Activated CD4-positive, alpha-beta T cell treated with anti-CD3 and anti-CD28 coated beads, Interleukin-2, Interleukin-4, amounts not matched to agents 100 ng/mL and 50 ng/mL, durations not matched to agents 16 hours and 8 hours (primary cell): Measurements from ENCODE around the gene MATCAP1.
A peak's percentile ranks its signal among the peaks of the same experiment; 100 is the strongest.

Experiments used
- DNase-seq: peaks from one replicate; pipeline ENCODE4 v3.0.0-alpha.2; 2020; ENCODE audit warnings: low spot score

MATCAP1 gene

DNA sequence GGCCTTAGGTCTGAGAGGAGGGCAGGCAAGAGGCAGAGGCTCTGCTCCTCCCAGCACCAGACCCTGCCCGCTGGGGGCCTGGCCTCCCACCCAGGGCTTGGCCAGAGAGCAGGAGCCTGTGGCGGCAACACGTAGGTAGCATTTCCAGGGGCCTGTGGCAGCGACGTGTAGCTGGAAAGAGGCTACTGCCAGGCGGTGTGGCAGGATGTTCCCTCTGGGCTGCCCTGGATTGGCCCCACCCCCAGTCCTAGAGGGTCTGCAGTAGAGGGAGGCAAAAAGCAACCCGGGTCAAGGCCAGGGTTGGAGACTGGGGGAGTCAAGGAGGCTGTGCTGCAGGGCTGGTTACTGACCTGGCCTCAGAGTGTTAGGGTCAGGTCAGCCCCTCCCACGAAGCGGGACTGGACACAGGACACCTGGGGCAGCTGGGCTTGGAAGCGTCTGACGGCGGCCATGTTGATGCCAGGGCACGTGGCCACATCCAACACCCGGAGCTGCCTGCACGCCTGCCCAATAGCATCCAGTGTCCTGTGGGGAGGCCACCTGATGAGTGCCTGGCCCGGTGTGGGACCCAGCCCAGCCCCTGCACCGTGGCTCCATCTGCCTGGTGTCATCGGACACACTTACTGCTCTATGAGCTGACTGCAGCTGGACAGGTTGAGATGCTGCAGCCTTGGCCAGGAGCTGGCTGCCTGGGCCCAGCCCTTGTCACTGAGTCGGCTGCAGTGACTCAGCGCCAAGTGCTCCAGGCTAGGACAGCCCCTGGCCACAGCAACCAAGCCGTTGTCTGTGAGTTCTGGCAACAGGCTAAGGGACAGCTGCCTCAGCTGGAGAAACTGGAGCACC, 23.7 kb upstream of the MATCAP1 start:
- DNase-seq: no peak

DNA sequence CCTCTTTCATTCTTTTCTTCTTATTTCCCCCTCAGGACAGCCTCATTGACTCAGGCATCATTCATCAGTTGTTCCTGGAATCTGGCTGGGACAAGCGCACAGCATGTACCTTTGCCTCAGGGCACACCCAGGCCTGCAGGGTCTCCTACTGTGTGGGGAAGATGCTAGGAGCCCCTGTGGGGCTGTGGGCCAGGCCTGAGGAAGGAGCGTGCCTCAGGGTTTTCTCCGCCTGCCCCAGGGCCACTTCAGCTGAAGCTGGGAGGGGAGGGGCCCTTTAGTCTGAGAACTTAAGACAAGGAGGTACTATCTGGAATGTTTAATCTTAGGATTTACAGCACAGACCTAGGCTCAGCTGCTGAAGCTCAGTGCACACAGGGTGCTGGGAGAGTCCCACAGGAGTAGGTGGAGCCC, 23.1 kb upstream of the MATCAP1 start:
- DNase-seq: no peak

DNA sequence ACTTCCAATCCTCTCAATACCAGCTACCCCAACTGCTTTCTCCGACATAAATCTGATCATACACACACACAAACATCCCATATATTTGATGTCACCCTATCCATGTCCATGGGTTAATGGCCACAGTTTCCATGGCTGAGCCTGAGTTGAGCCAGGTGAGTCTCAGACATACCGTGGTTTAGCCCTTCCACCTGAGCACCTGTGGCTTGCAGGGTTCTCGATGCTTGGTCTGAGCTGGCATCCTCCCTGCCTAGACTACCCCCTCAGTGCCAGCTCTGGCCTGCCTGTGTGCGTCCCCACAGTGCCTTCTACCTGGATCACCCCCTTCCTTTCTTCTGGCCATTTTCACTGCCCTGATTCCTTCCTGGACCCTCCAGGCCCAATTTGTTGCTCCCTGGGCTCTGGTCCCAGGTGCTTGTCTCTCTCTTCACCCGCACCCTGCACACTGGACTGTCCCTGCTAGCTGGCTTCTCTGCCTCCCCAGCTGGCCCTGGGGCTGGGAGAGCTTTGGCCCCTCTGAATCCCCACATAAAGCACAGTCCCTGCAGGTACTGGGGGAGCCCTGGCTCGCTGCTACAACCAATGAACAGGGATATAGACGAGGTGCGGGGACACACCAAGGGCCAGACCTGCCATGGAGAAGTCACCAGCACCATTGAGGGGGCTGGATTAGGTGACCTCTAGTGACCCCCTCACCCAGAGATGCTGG, 22.5 kb upstream of the MATCAP1 start:
- DNase-seq: no peak

DNA sequence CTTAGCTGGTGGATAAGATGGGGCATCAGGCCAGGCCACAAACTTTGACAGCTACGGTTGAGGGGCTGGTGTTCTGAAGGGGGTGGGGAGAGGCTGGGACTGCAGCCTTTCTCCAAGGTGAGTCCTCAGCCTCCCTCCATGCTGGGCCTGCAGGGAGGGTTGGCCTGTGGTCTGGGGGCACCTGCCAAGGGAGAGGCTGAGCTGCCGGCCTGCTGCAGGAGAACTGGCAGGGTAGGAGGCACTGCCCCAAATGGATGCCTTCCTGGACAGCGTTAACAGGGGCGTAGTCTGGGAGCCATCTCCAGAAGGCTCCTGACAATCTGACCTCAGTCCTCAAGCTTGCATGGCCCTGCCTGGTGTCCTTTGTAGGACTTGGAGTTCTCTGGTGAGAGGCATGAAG, 20.3 kb upstream of the MATCAP1 start:
- DNase-seq: no peak

DNA sequence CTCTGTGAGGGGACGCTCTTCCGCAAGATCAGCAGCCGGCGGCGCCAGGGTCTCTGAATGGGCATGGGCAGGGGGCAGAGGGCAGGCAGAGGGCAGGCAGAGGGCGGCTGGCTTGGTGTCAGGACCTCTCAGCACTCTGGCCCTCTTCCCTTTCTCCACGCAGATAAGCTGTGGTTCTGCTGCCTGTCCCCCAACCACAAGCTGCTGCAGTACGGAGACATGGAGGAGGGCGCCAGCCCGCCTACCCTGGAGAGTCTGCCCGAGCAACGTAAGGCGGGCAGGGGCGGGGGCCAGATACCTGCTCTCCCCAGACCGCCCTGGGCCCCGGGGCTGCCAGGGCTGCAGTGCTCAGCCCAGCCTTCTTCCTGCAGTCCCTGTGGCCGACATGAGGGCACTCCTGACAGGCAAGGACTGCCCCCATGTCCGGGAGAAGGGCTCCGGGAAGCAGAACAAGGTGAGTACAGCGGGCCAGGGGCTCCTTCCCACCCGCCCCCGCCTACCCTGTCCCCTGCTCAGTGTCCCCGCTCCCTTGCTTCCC, 19.3 kb upstream of the MATCAP1 start:
- no peak for DNase-seq

DNA sequence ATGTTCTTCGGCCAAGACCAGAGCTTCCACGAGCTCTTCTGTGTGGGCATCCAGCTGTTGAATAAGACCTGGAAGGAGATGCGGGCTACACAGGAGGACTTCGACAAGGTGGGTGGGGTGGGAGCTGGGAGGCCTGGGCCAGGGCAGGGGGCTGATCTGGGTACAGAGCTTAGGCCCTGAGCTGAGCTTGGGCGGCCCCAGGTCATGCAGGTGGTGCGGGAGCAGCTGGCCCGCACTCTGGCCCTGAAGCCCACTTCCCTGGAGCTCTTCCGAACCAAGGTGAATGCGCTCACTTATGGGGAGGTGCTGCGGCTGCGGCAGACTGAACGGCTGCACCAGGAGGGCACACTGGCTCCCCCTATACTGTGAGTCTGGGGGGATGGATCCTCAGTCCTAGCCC, 18.7 kb upstream of the MATCAP1 start:
- no peak for DNase-seq

DNA sequence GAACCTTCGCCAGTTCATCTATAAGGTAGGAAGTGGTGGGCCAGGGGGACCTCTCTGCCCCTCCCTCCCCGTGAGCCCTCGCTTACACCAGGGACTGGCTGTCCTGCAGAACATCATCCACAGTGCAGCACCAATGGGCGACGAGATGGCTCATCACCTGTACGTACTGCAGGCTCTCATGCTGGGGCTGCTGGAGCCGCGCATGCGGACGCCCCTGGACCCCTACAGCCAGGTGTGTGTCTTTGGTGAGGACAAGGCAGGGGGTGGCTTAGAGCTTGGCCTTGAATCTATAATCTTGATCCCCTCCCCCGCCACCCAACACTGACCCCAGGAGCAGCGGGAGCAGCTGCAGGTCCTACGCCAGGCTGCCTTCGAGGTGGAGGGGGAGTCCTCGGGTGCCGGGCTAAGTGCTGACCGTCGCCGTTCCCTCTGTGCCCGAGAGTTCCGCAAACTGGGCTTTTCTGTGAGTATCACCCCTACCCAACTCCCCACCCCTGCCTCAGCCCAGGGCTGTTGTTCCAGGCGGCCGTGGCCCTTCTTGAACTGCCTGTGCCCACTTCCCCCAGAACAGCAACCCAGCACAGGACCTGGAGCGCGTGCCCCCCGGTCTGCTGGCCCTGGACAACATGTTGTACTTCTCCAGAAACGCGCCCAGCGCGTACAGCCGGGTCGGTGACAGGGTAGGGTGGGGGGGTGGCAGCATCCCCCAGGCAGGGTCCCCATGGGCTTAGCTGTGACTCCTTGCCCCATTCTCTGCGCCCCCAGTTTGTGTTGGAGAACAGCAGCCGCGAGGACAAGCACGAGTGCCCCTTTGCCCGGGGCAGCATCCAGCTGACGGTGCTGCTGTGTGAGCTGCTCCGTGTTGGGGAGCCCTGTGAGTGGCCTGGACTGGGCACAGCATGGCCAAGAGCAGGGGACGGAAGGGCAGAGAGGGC, 17.9 kb upstream of the MATCAP1 start:
- no peak for DNase-seq

DNA sequence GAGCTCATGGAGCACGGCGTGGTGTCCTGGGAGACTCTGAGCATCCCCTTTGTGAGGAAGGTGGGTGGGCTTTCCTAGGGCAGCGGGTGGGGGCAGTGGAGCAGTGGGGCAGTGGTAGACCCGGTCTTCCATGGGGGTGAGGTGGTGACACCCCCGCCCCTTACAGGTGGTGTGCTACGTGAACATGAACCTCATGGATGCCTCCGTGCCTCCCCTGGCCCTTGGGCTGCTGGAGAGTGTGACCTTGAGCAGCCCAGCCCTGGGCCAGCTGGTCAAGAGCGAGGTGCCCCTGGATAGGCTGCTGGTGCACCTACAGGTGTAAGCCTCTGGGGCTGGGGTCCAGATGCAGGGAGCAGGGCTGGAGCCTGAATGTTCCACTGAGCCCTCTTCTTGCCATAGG, 16.7 kb upstream of the MATCAP1 start:
- no peak for DNase-seq

DNA sequence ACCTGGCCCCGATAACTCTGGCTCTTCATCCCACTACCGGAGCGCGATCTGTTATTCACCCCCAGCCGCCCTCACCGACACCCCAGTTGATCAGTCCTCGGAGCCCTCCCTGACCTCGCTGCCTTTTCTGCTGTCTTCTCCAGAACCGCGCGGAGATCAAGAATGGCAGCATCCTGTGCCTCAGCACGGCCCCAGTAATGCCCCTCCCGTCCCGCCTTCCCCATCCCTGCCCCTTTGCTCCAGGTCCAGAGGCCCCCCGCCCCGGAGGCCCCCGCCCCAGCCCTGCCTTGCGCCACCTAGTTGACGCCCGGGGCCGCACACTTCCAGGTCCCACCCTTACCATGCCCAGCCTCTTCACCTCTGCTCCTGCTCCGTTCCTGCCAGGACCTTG, 16.0 kb upstream of the MATCAP1 start:
- no peak for DNase-seq

DNA sequence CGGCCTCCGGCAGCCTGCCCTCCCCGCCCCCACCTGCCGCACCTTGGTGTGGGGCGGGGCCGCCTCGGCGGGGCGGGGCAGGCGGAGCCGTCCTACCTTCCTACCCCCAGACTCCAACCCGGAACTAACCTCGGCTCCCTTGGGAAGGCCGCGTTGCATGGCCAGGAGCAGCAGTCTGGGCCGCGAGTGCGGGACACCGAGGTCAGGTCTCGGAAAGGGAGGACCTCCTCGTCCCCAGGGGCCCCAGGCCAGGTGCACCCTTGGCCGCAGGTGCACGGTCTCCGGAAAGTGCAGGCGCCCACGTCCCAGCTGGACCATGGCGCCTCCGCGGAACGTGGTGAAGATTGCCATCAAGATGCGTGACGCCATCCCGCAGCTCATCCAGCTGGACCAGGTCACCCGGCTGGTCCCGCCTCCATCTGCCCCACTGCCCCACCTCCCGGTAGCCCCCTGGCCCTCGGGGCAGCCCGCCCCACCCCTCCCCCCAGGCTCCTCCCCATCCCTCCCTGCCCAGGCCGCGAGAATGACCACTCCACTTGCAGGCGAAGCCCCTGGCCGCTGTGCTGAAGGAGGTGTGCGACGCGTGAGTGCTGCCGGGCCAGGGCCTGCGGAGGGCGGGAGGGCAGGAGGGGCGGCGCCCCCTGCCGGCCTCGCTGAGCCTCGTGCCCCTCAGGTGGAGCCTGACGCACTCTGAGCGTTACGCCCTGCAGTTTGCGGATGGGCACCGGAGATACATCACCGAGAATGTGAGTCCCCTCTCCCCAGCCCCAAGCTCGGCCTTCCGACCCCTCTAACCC, 15.4 kb upstream of the MATCAP1 start, which contains the start of gene ELMO3:
TSS of gene ELMO3 (plus strand) at position 121 of the 797 bp plus-strand sequence. CDS start at position 317, 196 bp downstream.
- DNase-seq: no peak

DNA sequence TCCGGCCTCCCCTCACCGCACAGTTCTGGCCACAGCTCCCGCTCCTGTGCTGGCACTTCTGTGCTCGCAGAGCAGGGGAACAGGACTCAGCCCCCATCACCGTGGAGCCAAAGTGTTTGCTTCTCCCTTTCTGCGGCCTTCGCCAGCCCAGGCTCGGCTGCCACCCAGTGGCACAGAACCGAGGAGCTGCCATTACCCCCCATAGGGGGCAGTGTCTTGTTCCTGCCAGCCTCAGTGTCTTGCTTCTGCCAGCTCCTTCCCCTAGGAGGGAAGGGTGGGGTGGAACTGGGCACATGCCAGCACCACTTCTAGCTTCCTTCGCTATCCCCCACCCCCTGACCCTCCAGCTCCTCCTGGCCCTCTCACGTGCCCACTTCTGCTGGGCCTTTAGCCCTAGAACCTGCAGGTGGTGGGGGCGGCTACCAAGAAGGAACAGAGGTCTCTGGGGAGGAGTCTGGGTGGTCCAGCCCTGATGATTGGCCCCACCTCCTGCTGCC, 14.5 kb upstream of the MATCAP1 start:
- DNase-seq: no peak

DNA sequence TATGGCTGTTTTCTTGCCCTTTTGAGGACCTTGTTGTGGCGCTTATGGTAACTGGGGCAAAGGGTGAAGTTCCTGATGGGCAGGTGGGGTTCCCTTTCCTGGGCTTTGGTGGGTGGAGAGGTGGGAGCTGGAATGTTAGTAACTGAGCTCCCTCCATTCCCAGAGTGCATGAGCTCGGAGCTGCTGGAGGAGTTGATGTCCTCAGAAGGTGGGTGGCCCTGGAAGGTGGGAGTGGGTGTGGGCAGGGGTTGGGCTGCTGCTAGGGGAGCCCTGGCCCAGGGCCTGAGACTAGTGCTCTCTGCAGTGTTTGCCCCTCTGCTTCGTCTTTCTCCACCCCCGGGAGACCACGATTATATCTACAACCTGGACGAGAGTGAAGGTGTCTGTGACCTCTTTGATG, 13.9 kb upstream of the MATCAP1 start:
- no peak for DNase-seq

DNA sequence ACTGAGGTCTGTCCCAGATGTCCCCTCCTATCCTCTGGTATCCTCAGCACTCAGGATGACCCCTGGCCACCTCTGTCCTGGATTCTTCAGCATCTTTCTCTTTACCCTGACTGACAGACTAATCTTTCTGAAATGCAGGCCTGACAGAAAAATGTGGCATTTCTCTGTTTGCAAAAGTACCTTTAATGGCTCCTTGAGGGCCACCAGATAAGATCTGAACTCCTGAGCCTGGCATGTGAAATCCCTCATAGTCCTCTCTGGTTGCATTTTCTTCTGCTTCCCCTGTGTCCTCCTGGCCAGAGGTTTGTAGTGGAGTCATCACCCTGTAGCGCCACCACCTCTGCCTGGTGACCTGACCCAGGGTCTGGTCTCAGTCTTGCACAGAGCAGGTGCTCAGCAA, 13.1 kb upstream of the MATCAP1 start:
- DNase-seq: no peak

DNA sequence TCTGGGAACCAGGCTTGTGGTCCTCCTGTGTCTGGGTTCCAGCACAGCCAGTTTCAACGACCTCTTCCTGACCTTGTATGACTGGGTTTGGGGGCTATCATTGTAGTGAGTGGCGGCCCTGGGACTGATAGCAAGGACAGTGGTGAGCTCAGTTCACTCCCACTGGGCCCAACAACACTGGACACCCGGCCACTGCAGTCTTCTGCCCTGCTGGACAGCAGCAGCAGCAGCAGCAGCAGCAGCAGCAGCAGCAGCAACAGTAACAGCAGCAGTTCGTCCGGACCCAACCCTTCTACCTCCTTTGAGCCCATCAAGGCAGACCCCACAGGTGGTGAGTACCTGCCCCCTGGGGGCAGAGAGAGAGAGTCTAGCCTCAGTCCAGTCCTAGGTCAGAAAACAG, 11.9 kb upstream of the MATCAP1 start:
- DNase-seq: no peak

DNA sequence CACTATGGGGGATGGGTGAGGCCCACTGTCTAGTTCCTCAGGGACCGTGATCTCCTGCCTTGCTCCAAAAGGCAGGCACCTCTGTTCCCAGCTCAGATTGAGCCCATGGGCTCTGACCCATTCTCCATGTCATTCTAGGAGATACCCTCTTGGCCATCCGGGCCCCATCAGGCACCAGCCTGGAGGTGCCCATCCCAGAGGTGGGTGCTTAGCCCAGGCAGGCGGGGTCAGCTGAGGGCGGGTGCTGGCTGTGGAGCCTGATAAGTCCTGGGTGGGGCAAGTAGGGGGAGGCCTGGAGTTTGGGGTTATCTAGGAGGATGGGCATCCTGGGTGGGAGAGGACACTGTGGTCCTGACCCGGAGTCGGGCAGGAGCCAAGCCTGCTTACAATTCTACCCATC, 10.5 kb upstream of the MATCAP1 start:
- DNase-seq: no peak

DNA sequence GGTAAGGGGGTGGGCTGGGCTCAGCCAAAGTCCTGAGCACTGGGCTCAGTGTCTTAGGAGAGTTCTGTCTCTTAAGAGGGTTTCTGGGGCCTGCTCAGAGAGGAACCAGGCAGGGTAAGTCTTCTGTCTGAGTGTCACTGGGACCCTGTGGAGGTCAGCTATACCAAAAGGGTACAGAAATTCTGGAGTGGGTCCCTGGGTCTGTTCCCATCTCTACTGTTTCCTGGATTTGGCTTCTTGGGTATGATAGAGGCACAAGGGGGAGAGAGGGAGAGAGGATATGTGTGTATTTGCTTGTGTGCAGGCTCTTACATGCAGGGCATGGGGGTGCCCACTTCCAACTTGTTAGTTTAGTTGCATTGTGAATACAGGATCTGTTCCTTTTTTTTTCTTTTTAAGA, 9.8 kb upstream of the MATCAP1 start:
- no peak for DNase-seq

DNA sequence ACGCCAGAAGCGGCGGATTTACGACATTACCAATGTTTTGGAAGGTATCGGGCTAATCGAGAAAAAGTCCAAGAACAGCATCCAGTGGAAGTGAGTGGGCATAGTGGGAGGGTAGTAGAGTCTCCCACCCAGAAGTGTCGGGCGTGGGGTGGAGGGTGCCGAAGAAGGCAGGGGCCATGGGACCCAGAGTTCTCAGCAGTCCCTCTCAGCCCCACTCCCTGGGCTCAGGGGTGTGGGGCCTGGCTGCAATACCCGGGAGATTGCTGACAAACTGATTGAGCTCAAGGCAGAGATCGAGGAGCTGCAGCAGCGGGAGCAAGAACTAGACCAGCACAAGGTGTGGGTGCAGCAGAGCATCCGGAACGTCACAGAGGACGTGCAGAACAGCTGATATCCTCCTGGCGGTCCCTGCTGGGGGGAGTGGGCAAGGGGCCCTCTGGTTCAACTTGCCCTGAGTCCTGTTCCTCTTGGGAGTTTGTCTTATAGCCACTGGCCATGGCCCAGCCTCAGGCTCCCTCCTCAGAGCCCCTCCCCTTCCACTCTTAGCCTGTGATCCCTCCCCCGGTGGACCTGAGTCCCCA, 9.1 kb upstream of the MATCAP1 start:
- no peak for DNase-seq

DNA sequence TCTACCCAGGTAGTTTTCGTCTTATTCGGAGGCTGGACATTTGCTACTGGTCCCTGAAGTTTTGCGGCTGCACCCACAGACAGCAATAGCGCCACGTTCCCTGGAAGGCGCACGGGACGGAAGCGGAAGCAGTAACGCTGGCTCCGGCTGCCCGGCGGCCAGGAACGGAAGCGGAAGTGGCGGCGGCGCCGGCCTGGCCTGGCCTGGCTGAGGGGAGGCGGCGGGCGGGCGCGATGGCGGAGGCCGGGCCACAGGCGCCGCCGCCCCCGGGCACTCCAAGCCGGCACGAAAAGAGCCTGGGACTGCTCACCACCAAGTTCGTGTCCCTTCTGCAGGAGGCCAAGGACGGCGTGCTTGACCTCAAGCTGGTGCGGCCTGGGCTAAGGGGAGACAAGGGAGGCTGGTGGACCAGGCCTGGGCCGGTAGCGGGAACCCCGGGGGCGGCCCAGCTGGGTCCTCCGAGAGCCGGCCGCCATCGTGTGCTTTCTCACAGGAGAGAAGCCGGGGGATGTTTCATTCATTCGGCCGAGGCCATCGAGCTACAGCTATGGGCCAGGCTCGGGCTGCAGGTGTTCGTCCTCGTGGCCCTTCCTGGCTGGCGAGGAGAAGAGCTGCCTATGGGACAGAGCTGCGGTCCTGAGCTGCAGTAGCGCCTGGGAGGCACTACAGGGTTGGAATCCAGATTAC, 8.4 kb upstream of the MATCAP1 start, which contains the start of gene E2F4:
TSS of gene E2F4 (plus strand) at position 161 of the 687 bp plus-strand sequence. CDS start at position 234, 73 bp downstream.
- DNase-seq: peak; percentile 93

DNA sequence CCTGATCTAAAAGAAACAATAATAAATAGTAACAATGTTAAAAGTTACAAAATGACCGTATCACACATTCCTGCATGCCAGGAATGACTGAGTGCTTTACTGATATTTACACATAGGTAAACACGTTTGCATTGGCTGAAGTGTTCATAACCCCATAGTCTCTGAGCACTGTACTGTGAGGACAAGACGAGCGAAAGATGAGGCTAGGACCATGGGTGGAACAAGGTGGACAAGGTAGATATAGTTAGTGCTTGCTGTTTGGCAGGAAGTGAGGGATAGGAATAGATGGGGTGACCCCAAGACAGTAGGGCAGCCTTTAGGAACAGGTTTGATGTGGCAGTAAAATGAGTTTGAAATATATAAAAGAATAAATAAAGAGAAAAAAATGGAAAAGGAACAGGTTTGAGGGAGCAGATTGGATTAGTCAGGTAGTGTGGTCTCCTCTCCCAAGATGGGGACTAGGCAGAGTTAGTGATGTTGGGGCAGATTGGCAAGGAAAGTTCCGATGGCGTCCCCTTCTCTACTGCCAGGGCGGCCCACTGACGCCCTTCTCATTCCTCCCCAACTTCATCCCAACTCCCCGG, 7.7 kb upstream of the MATCAP1 start:
- no peak for DNase-seq
